SK-MEL-5 (cell line): ENCODE measurements around the gene INPP4B. TPM values are rescaled to one million over a fixed set of nuclear protein-coding genes. Genes with fewer than 3 reads are reported as not detected.

ENCODE experiments used
- DNase-seq: peaks from one replicate; pipeline ENCODE4 v3.0.0-alpha.2; 2016; ENCODE audit warnings: low read depth, low spot score
- in situ Hi-C: cut with HindIII; loops from 2 replicates; pipeline ENCODE4 v1.10.0; 2016; ENCODE audit warnings: low sequenced_read_pairs, high pct_unique_total_duplicates, low pct_unique_long_range_greater_than_20kb
- total RNA-seq: library from RNA; depleted of rRNA; stranded (reverse); fragments of >200 nt; shearing (Covaris generic); gene quantifications from 2 replicates; pipeline ENCODE4 v1.2.3, GENCODE V29; 2014

The INPP4B gene
- total RNA-seq, 1 experiment from 2014 or later = 161 TPM

DNA sequence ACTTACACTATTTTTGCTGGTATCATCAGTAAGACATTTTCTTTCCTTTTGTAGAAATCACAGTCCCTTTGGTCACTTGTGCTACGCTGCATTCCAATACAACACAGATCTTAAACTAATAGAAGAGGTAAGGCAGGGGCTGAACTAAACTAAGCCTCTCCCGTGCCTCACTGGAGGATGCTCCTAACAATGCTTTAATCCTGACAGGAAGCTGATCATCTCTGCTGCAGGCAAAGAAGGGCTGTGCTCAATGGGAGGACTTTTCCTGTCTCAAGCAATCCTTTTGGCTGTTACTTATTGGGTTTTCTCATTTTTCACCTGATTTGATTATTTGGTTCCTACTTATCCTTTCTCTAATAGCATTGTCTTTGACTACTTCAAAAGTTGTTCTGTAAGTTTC lies 583.1 kb downstream of the INPP4B start:
- in situ Hi-C loops = no loop called here
- DNase-seq = no peak

DNA sequence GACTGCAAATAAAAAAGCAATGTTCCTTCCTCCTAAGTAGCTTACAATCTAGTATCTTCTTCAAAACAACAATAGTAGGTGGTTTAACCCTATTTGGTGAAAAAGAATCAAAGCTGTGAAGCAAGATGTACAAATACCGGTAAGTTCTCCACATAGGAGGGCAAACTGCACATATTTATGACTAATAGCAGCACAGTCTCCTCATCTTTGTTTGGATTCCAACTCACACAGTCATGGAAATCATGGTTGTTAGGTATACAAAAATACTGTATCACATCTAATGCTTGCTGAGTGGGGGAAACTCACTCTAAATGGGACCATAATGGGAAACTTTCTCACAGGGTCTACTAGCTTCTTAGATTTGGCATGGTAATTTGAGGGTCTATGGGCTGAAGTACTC lies 597.2 kb downstream of the INPP4B start:
- in situ Hi-C loops = no loop called here
- no peak for DNase-seq

DNA sequence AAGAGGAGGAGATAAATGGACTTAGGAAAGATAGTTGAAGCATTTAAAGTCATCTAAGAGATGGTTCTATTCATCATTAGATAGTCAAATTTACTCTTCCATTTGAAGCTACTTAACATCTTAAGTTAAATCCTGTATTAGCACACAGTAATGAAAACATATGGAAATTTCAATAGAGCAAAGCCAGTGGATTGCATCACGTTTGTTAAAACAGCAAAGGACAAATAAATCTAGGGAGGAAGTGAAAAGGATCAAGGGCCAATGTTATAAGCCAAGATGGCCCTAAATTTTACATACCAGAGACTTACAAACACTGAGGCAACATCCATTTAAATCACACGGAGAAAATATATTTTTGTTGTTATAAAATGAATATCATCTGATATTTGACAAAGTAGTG lies 602.8 kb downstream of the INPP4B start:
- in situ Hi-C loops = no loop called here
- no peak for DNase-seq

DNA sequence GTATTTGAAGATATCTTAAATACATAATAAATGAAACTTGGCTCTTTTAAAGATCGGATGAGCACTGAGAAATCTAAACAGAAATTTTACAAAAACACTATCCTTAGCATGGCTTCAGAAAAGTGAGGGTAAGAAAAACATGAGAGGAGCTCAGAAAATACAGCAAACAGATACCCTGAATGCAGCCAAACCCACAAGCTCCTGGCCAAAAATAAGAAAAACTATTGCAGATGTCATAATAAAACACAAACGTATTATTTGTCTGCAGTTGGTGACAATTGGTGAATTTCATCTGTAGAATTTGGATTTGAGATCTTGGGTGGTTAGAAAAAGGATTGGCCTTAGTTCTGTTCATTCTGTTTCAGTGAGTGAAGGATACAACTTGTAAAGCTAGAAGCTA lies 603.9 kb downstream of the INPP4B start:
- in situ Hi-C loops = no loop called here

DNA sequence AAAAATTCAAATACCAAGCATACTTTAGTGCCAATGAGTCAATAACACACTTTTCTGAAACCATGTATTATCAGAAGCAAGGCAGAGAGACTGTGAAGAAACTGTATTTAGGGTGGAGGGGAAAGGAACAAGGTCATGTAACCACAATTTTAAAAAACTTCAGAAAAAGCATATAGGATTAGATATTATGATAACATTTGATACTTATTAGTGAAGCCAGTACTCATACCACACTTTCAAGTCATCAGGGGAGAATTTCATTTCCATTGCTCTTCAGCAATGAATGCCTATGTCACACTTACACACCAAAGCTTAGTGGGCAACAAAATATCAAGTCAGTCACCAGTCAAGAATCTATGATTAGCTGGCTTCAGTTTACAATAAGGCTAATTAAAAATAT lies 607.5 kb downstream of the INPP4B start:
- no peak for DNase-seq
- in situ Hi-C loops = no loop called here

More for the DNA sequence above, 603.9 kb downstream of the INPP4B start:
- no peak for DNase-seq

DNA sequence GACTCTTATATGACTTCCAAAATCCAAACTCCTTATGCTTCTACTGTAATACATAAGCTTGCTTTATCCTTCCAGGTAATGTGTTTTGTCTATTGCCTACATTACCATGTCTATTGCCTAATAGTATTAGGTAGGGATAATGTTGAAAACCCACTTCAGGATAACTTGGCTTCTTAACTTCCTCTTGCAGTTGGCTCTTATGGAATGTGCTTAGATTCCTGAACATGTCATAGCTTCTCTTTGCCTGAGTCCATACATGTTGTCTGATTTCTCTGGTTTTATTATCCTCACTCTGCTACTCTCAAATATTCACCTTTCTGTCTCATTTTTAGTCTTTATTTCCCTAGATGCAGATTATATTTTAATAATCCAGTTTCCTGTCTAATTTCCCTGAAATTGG lies 609.8 kb downstream of the INPP4B start:
- no peak for DNase-seq
- in situ Hi-C loops = no loop called here

DNA sequence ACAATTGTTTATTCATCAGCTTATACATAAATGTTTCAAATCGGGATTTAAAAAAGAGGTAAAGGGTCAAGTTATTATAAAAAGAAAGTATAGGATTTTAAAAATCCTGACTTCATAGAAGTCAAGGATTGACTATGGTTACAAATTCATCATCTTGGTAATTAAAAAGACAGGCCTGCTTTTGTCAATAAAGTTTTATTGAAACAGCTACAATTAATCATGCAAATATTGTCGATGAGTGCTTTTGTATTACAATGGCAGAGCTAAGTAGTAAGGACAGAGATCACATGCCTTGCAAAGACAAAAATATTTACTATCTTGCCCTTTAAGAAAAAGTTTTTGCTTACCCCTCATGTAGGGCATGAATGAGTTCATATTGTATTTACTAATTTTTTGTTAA lies 614.3 kb downstream of the INPP4B start:
- DNase-seq = no peak
- in situ Hi-C loops = no loop called here

DNA sequence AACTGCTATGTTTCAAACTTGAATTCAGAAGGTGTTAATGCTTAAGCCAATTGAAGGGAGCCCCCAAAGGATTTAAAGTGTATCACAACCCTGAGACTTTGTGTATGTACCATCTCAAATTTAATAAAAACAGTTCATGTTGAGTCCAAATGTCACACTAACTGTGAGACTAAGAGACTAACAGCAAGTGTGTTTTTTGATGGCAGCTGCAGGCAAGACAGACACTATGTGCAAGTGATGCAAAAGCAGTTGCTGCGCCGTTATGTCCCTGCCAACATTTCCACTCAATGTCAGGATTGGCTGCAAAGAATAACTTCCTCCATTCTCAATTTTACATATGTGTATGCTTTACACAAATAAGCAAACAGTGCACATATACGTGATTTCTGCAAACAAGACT lies 615.1 kb downstream of the INPP4B start:
- DNase-seq = peak; percentile 6
- in situ Hi-C loops = no loop called here

DNA sequence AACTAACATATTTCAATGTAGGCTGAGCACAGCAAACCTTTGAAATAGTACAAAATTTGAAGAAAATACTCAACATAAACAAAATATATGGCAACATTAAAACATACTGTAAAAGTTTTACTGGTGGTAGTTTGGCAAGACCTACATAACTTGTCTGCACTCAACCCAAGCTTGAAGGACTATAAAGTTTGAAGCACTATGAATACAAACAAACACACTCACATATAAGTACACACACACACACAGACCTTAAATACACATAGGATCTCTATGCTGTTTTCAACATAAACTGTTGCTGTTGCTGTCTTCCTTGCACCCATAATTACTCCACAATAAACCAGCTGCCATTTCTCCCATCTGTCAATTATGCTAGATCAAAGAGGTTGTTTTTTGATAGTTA lies 620.1 kb downstream of the INPP4B start:
- in situ Hi-C loops = no loop called here
- DNase-seq = no peak

DNA sequence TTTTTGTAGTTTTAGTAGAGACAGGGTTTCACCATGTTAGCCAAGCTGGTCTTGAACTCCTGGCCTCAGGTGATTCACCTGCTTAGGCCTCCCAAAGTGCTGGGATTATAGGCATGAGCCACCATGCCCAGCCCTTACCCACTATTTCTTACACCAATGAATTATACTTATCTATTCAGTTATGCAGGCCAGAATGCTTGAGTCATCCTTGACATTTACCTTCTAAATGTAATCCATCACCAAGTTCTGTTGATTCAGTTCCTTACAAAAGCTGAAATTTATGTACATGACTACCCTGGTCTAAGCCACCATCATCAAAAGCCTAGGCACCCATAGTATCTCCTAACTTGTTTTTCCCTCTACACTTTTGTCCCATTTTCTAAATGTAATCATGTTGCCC lies 624.0 kb downstream of the INPP4B start:
- DNase-seq = no peak
- in situ Hi-C loops = no loop called here

DNA sequence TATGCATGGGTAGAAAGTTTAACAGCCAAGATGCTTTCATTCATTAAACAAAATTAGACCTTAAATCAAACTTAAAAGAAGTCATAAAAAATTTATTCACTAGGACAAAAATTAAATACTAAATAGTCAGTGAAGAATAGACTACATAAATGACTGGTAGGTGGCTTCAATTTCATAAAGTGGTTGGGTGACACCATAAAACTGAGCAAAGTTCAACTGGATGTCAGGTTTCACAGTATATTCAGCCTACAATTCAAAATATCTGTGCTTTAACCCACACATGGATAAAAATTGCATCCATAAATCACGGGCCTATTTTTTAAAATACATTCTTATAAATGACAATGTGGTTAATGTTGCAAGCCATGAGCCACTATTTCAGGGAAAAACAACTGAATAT lies 627.4 kb downstream of the INPP4B start:
- in situ Hi-C loops = no loop called here
- no peak for DNase-seq

DNA sequence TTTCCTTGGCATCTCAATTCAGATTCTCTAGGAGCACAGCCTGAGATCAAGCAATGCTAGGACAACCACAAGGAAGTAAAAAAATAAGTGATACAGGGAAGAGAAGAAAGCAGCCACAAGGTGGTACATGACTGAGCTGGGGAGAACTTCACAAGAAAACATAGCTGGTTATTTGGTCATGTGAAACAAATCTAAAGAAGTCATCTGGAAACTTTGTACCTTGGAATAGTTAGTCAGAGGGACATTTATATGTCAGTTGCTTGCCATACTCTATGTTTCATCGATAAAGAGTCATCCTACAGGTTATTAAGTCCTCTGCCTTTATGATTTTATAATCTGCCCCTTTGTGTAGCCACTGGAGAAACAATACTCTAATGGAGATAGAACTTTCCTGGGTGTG lies 634.7 kb downstream of the INPP4B start:
- in situ Hi-C loops = no loop called here
- DNase-seq = peak; percentile 9

DNA sequence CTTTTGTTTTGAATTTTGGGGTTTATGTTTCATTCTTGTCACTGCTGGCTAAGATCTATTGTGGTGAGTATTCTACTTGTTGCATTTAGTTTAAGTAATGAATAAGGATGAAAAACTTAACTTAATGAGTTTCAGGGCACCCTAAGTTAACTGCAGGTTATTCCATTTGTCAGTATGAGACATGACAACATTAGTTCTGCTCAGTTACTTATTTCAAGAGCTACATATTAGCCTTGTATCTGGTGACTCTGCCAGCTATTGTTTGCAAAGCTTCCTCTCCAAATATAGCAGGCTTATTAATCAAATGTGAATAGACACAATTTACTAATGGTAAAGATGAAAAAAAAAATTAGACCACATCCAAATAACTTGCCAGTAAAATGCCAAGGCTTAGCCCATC lies 642.6 kb downstream of the INPP4B start:
- in situ Hi-C loops = no loop called here
- DNase-seq = no peak

DNA sequence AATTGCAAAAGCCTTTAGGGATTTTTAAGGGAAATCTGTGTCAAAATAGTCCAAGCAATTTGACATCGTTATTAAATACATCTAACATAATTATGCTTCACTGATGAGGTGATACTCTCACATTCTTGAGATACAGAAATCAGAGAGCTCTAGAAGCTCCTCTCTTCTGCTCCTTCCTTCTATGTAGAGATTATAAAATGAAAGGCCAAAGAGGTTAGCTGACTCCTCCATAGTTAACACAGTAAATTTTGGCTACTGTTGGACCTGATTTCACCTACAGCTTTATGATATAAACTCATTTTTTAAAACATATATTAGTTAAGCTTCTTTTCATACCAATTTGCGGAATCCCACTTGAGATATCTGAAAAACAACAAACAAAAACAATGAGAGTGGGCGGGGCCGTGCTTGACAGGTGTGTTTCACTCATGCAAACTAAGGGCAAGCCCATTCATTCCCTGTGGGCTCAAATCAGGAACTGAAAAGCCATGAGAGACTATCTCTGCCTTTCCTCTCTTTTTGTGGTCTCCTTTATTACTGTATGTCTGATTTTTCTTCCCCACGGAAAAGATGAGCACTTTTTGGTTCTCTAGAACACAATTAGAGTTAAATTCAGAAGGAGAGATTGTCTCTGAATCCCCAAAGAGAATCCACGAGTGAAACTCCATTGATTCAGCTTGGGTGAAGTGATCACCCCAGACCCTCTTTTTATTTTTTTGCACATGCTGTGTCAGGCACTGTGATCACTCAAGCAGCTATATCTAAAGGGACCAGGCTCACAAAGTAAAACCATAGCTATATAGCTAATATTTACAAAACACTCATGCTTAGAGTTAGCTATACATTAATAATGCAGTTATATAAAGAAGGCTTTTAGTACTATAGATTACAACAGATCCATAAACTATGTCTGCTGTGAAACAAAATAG lies 643.4 kb downstream of the INPP4B start:
- DNase-seq = no peak
- in situ Hi-C loops = no loop called here

DNA sequence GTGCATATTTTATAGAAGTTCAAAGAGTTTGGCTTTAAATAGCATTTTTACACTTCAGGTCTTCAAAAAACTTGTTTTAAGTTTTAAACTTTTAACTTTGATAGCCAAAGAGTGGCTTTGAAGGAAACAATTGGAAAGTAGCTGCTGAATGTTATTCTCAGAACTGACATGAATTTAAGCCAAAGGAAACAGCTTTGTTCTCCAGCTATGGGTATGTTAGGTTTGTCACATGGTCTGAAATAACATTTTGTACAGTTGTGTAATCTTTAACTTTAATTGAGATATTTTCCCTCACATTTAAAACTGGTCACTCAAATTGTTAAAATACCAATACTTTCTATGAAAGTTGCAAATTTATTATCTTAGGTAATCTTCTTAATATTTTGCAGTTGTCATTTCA lies 645.1 kb downstream of the INPP4B start:
- DNase-seq = no peak
- in situ Hi-C loops = no loop called here

DNA sequence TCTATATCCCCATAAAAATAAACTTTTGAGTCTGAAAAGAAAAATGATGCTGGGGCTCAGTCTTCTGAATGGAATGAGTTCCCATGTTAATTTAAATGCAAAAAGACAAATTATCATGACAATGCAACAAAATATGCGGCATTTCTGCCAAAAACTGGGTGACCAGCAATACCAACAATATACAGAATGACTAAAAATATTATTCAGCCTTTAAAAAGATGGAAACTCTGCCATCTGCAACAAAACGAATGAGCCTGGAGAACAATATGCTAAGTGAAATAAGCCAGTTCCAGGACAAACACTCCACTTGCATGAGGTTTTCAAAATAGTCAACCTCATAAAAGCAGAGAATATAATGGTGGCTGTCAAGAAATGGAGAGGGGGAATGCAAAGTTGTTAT lies 651.2 kb downstream of the INPP4B start:
- in situ Hi-C loops = no loop called here
- DNase-seq = no peak

DNA sequence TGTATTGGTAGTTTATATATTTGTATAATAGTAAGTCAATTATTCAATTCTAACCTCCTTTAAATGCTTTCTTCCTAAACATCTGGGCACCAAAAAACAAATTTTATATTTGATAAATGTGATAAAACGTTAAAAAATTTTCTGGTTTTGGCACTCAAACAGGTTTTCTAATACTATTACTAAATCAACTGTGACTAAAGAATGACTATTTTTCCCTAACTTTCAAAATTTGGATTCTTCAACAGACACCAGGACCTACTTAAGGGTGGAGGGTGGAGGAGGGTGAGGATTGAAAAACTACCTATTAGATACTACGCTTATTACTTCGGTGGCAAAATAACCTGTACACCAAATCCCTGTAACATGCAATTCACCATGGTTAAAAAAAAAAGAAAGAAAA lies 654.2 kb downstream of the INPP4B start:
- no peak for DNase-seq
- in situ Hi-C loops = no loop called here

DNA sequence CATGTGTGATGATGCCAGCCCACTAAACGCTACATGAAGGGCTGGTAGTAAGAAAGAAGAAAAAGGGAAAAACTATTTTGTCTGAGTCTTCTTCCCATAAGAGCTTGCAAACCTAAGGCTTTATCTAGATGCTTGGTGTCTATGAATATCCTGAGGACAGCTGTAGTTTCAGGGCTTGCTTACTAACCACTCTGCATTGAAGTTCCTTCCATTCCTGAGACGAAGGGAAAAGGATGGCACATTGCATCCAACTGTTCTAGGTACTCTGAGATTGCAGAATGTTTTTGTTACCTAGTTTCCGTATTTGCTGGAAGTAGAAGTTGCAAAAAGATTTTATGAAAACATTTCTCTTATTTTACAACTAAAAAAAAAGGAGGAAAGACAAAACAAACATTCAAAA lies 665.1 kb downstream of the INPP4B start:
- in situ Hi-C loops = no loop called here
- DNase-seq = no peak

DNA sequence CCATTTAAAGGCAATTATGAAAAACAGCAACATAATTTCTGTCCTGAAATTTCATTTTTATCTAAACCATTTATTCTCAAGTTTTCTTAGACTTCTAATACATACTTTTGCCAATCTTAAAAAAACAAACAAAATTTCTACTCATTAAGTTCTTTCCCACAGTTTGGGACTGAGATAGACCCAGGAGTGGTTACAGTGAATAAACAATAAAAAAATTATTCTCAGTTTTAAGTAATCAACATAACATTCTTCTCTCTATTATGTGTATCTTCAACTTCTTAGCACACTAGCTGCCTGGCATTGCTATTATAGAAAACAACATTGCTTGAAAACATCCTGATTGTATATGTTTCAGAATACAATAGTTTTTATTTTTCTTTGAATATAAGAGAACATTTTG lies 676.9 kb downstream of the INPP4B start:
- in situ Hi-C loops = no loop called here
- no peak for DNase-seq

DNA sequence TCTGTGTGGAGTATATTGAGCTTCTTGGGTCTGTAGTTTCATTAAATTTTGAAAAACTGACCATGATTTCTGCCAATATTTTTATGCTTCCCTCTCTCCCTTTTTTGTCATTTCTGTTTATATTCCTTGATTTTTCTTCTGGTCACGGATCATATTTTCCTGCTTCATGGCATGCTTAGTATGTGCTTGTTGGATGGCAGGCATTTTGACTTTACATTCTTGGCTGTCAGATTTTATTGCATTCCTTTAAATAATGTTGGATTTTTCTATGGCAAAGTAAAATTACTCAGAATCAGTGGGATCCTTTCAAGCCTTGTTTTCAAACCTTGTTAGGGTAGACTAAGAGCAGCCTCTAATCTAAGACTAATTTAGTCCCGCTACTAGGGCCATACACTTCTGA lies 677.9 kb downstream of the INPP4B start:
- DNase-seq = no peak
- in situ Hi-C loops = no loop called here
